K562 (cell line): Measurements from ENCODE around the gene MOB3C. TPM values are rescaled to one million over a fixed set of nuclear protein-coding genes. Genes with fewer than 3 reads are reported as not detected.
A peak's percentile ranks its signal among the peaks of the same experiment; 100 is the strongest.

ENCODE experiments used
- CSDE1 ChIP-seq, 2 experiments: fragments of 450-650 bp; IDR thresholded peaks; 2 replicates each; pipeline ENCODE4 v1.6.1; 2016; ENCODE audit warnings: mild to moderate bottlenecking in 1 of 2
- DMBX1 ChIP-seq: fragments of 250-450 bp; sonication (Bioruptor Pico); IDR thresholded peaks from 2 replicates; pipeline ENCODE4 v1.8.0; 2022; ENCODE audit warnings: inconsistent platforms, mild to moderate bottlenecking, moderate library complexity, borderline replicate concordance
- FOXA3 ChIP-seq, 2 experiments: fragments of 450-650 bp in 1 of 2; sonication (generic) in 1 of 2; formaldehyde crosslinking; IDR thresholded peaks in 1 of 2; conservative IDR thresholded peaks in 1 of 2; 2 replicates each; pipeline versions ENCODE4 v1.4.0 to v1.8.0; 2020 to 2022; ENCODE audit warnings: mild to moderate bottlenecking in 2 of 2, missing genetic modification reagents in 1 of 2
- HDAC3 ChIP-seq: fragments of 450-650 bp; IDR thresholded peaks from 2 replicates; pipeline ENCODE4 v1.6.1; 2018; ENCODE audit warnings: borderline replicate concordance, mild to moderate bottlenecking, moderate library complexity; ENCODE audit not compliant: partially characterized antibody
- KAT2B ChIP-seq: IDR thresholded peaks from one replicate; pipeline ENCODE4 v1.6.1; 2012; ENCODE audit warnings: low read depth, mild to moderate bottlenecking, control low read depth, inconsistent platforms, low read length, moderate library complexity
- KLF13 ChIP-seq: fragments of 450-650 bp; IDR thresholded peaks from 2 replicates; pipeline ENCODE4 v1.6.1; 2016; ENCODE audit warnings: missing genetic modification characterization, low read depth, mild to moderate bottlenecking, missing compliant biosample characterization, moderate library complexity, borderline replicate concordance
- MCM3 ChIP-seq: fragments of 450-650 bp; IDR thresholded peaks from 2 replicates; pipeline ENCODE4 v1.6.1; 2016
- MEIS2 ChIP-seq: fragments of 450-650 bp; IDR thresholded peaks from 2 replicates; pipeline ENCODE4 v1.6.1; 2014; ENCODE audit warnings: mild to moderate bottlenecking; ENCODE audit not compliant: partially characterized antibody
- STAG1 ChIP-seq: sonication (generic); formaldehyde crosslinking; IDR thresholded peaks from 2 replicates; pipeline ENCODE4 v1.5.0; 2020; ENCODE audit warnings: missing genetic modification reagents, borderline replicate concordance
- STAT5A ChIP-seq: IDR thresholded peaks from 2 replicates; pipeline ENCODE4 v1.6.1; 2012; ENCODE audit warnings: low read length, inconsistent platforms, borderline replicate concordance
- STAT6 ChIP-seq: sonication (generic); formaldehyde crosslinking; IDR thresholded peaks from 2 replicates; pipeline ENCODE4 v1.8.1; 2023; ENCODE audit warnings: mild to moderate bottlenecking, missing genetic modification reagents
- TAL1 ChIP-seq: fragments of 450-650 bp; IDR thresholded peaks from 2 replicates; pipeline ENCODE4 v1.6.1; 2016; ENCODE audit warnings: mild to moderate bottlenecking
- TARDBP ChIP-seq: fragments of 450-650 bp; IDR thresholded peaks from 2 replicates; pipeline ENCODE4 v1.6.1; 2016
- TFAM ChIP-seq: fragments of 250-450 bp; sonication (Bioruptor Pico); conservative IDR thresholded peaks from 2 replicates; pipeline ENCODE4 v1.5.0; 2021; ENCODE audit warnings: mild to moderate bottlenecking, moderate library complexity
- ZBED1 ChIP-seq: IDR thresholded peaks from 2 replicates; pipeline ENCODE4 v1.6.1; 2014
- ZNF311 ChIP-seq: fragments of 250-450 bp; sonication (Bioruptor Pico); IDR thresholded peaks from 2 replicates; pipeline ENCODE4 v1.4.0; 2020; ENCODE audit warnings: mild to moderate bottlenecking, moderate library complexity
- ZNF449 ChIP-seq: fragments of 250-450 bp; sonication (Bioruptor Pico); IDR thresholded peaks from 2 replicates; pipeline ENCODE4 v1.8.0; 2022; ENCODE audit warnings: moderate library complexity, mild to moderate bottlenecking, inconsistent platforms
- ZNF583 ChIP-seq: fragments of 250-450 bp; sonication (Bioruptor Pico); IDR thresholded peaks from 2 replicates; pipeline ENCODE4 v1.4.0; 2020
- polyA plus RNA-seq, 8 experiments: library from polyadenylated mRNA; depleted of rRNA in 4 of 8; stranded (reverse) in 5 of 8; unstranded in 3 of 8; fragments of >200 nt; fragmentation: Nextera tagmentation in 2 of 8; fragmentation: Illumina TruSeq in 1 of 8; extraction: Ambion mirVana in 2 of 8; extraction: Trizol in 1 of 8; gene quantifications; 2 replicates each; pipeline versions ENCODE4 v1.2.1 to v1.2.3, GENCODE V29; 2011 to 2014; ENCODE audit warnings: inconsistent platforms in 1 of 8, missing spikeins in 1 of 8
- total RNA-seq, 7 experiments: library from RNA; depleted of rRNA in 6 of 7; stranded (reverse); fragments of >200 nt in 6 of 7; fragmentation: Illumina TruSeq in 2 of 7; extraction: Trizol in 2 of 7; gene quantifications; 2 replicates each; pipeline versions ENCODE4 v1.2.1 to v1.2.3, GENCODE V29; 2011 to 2021; ENCODE audit warnings: low replicate concordance in 1 of 7
- TF ChIP-seq, protein P1 (sequence below): fragments of 450-650 bp; formaldehyde crosslinking; IDR thresholded peaks from 2 replicates; pipeline ENCODE4 v1.4.0; 2020; ENCODE audit warnings: mild to moderate bottlenecking, mixed read lengths

Gene MOB3C
- total and polyA plus RNA-seq, 9 of the 15 experiments (the other 6 are each of a cell fraction or from before 2014, with no cell fraction given) = 1.0 to 7.5 (median 3.7) TPM

DNA sequence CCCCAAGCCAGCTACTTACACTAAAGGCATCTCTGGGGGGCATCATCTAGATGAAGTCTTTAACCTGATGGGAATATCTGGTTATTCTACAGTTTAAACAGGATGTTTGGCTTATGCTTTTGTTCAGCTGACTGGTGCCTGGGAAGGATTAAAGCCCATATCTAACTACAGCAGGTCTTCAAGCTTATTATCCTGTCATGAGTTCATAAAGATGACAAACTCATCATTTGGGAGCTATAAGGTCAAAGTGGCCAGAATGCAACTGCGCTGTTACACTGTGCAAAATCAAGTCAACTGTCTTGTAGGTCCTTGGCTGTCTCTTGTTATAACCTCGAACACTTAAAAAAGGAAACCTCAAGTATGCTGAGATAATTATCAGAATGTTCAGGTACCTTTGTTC lies 18.6 kb upstream of the MOB3C start (continued):
- TF ChIP-seq FOXA3 (CRISPR knock-in tag; conservative IDR thresholded peaks at IDR 0.05 in 1 of 2, IDR thresholded peaks at IDR 0.05 in 1 of 2) = no peak
- no peak for TF ChIP-seq MCM3
- TF ChIP-seq, protein P1, sequence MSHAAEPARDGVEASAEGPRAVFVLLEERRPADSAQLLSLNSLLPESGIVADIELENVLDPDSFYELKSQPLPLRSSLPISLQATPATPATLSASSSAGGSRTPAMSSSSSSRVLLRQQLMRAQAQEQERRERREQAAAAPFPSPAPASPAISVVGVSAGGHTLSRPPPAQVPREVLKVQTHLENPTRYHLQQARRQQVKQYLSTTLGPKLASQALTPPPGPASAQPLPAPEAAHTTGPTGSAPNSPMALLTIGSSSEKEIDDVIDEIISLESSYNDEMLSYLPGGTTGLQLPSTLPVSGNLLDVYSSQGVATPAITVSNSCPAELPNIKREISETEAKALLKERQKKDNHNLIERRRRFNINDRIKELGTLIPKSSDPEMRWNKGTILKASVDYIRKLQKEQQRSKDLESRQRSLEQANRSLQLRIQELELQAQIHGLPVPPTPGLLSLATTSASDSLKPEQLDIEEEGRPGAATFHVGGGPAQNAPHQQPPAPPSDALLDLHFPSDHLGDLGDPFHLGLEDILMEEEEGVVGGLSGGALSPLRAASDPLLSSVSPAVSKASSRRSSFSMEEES (CRISPR knock-in tag) = no peak
- no peak for TF ChIP-seq ZNF449 (CRISPR knock-in tag)
- TF ChIP-seq CSDE1 (IDR thresholded peaks at IDR 0.05) = no peak
- TF ChIP-seq STAT5A = no peak
- no peak for TF ChIP-seq ZBED1
- no peak for TF ChIP-seq ZNF583 (CRISPR knock-in tag)
- TF ChIP-seq KAT2B = no peak
- no peak for TF ChIP-seq TFAM (CRISPR knock-in tag)
- peak; percentile 51 for TF ChIP-seq TAL1
- peak; percentile 80 for TF ChIP-seq MEIS2
- no peak for TF ChIP-seq KLF13 (tag)
- no peak for TF ChIP-seq ZNF311 (CRISPR knock-in tag)
- TF ChIP-seq STAG1 (CRISPR knock-in tag) = no peak
- TF ChIP-seq STAT6 (CRISPR knock-in tag) = no peak
- TF ChIP-seq DMBX1 (CRISPR knock-in tag) = no peak; the same call in 1 of the 2 replicates
- TF ChIP-seq TARDBP = no peak
- TF ChIP-seq HDAC3 = no peak
